ENCODE measurements around the gene SLC10A3.

SLC10A3 gene

GRCh38 chrX:154519389-154519788 is 29.0 kb upstream of the SLC10A3 start:
- H3K9ac ChIP-seq (ENCODE audit: low read length) = no peak overlapping the region
- H3K36me3 ChIP-seq (ENCODE audit: insufficient read depth, low read length) = no peaks in the 10 kb centered on the region

GRCh38 chrX:154517101-154517781 is 26.8 kb upstream of the SLC10A3 start:
- Histone ChIP-seq H3K9ac (ENCODE audit: low read length) (peak overlapping the region; percentile 11), H3K27ac (ENCODE audit: low read depth, low read length) (peak overlapping the region; percentile 82), H3K9me3 (ENCODE audit: low read length) (no peaks in the 10 kb centered on the region), H3K27me3 (ENCODE audit: control insufficient read depth in 1 of 2, insufficient read depth in 2 of 2, low read length in 2 of 2) (no peaks in the 10 kb centered on the region), H3K4me1 (ENCODE audit: insufficient read depth, low read length) (peaks cover 7% of the 10 kb centered on the region), H3K4me3 (ENCODE audit: low read depth in 1 of 2, low read length in 2 of 2) (peak overlapping the region in 1 of 2 donors; percentile 53), H3K36me3 (ENCODE audit: insufficient read depth, low read length) (no peaks in the 10 kb centered on the region)

More at GRCh38 chrX:154519389-154519788, 29.0 kb upstream of the SLC10A3 start:
- Histone ChIP-seq H3K27ac (ENCODE audit: low read depth, low read length) (no peak overlapping the region), H3K4me1 (ENCODE audit: insufficient read depth, low read length) (peaks cover 7% of the 10 kb centered on the region), H3K4me3 (ENCODE audit: low read depth in 1 of 2, low read length in 2 of 2) (no peak overlapping the region), H3K9me3 (ENCODE audit: low read length) (no peaks in the 10 kb centered on the region), H3K27me3 (ENCODE audit: control insufficient read depth in 1 of 2, insufficient read depth in 2 of 2, low read length in 2 of 2) (no peaks in the 10 kb centered on the region)

GRCh38 chrX:154516656-154517100 is 26.2 kb upstream of the SLC10A3 start:
- peak overlapping the region; percentile 82 for H3K27ac ChIP-seq (ENCODE audit: low read depth, low read length)
- H3K4me3 ChIP-seq (ENCODE audit: low read depth in 1 of 2, low read length in 2 of 2) = peak overlapping the region; percentile 32 to 53
- H3K9me3 ChIP-seq (ENCODE audit: low read length) = no peaks in the 10 kb centered on the region
- peaks cover 7% of the 10 kb centered on the region for H3K4me1 ChIP-seq (ENCODE audit: insufficient read depth, low read length)
- H3K36me3 ChIP-seq (ENCODE audit: insufficient read depth, low read length) = no peaks in the 10 kb centered on the region
- no peaks in the 10 kb centered on the region for H3K27me3 ChIP-seq (ENCODE audit: control insufficient read depth in 1 of 2, insufficient read depth in 2 of 2, low read length in 2 of 2)
- peak overlapping the region; percentile 11 for H3K9ac ChIP-seq (ENCODE audit: low read length)

- Histone ChIP-seq H3K4me3 (ENCODE audit: low read depth in 1 of 2, low read length in 2 of 2) (peak within 1 kb of the TSS; percentile 32 to 63), H3K27me3 (ENCODE audit: control insufficient read depth in 1 of 2, insufficient read depth in 2 of 2, low read length in 2 of 2) (no peaks in the 10 kb centered on the region), H3K36me3 (ENCODE audit: insufficient read depth, low read length) (no peaks in the 10 kb centered on the region)
Measured at GRCh38 chrX:154515966-154516655, 25.7 kb upstream of the SLC10A3 start, which contains the start of gene FAM3A. Gene FAM3A (minus strand): TSS chrX:154516232. CDS start chrX:154515772, 460 bp downstream.

GRCh38 chrX:154515090-154515965 is 24.9 kb upstream of the SLC10A3 start:
- no peaks in the 10 kb centered on the region for H3K36me3 ChIP-seq (ENCODE audit: insufficient read depth, low read length)
- peak overlapping the region; percentile 86 for H3K27ac ChIP-seq (ENCODE audit: low read depth, low read length)
- peaks cover 7% of the 10 kb centered on the region for H3K4me1 ChIP-seq (ENCODE audit: insufficient read depth, low read length)
- peak overlapping the region; percentile 50 for H3K9ac ChIP-seq (ENCODE audit: low read length)
- H3K9me3 ChIP-seq (ENCODE audit: low read length) = no peaks in the 10 kb centered on the region
- H3K4me3 ChIP-seq (ENCODE audit: low read depth in 1 of 2, low read length in 2 of 2) = peak overlapping the region; percentile 22 to 63
- no peaks in the 10 kb centered on the region for H3K27me3 ChIP-seq (ENCODE audit: control insufficient read depth in 1 of 2, insufficient read depth in 2 of 2, low read length in 2 of 2)

More at GRCh38 chrX:154515966-154516655, 25.7 kb upstream of the SLC10A3 start, which contains the start of gene FAM3A:
- Histone ChIP-seq H3K4me1 (ENCODE audit: insufficient read depth, low read length) (peaks cover 7% of the 10 kb centered on the region), H3K9ac (ENCODE audit: low read length) (peak within 1 kb of the TSS; percentile 50), H3K9me3 (ENCODE audit: low read length) (no peaks in the 10 kb centered on the region), H3K27ac (ENCODE audit: low read depth, low read length) (peak within 1 kb of the TSS; percentile 86)

GRCh38 chrX:154513716-154514115 is 23.3 kb upstream of the SLC10A3 start:
- H3K36me3 ChIP-seq (ENCODE audit: insufficient read depth, low read length) = no peaks in the 10 kb centered on the region
- no peak overlapping the region for H3K4me3 ChIP-seq (ENCODE audit: low read depth in 1 of 2, low read length in 2 of 2)
- H3K27ac ChIP-seq (ENCODE audit: low read depth, low read length) = no peak overlapping the region
- H3K4me1 ChIP-seq (ENCODE audit: insufficient read depth, low read length) = peaks cover 7% of the 10 kb centered on the region
- H3K9ac ChIP-seq (ENCODE audit: low read length) = no peak overlapping the region
- no peaks in the 10 kb centered on the region for H3K9me3 ChIP-seq (ENCODE audit: low read length)
- H3K27me3 ChIP-seq (ENCODE audit: control insufficient read depth in 1 of 2, insufficient read depth in 2 of 2, low read length in 2 of 2) = no peaks in the 10 kb centered on the region

GRCh38 chrX:154512879-154513553 is 22.6 kb upstream of the SLC10A3 start:
- Histone ChIP-seq H3K9me3 (ENCODE audit: low read length) (no peaks in the 10 kb centered on the region), H3K27me3 (ENCODE audit: control insufficient read depth in 1 of 2, insufficient read depth in 2 of 2, low read length in 2 of 2) (no peaks in the 10 kb centered on the region), H3K9ac (ENCODE audit: low read length) (no peak overlapping the region), H3K27ac (ENCODE audit: low read depth, low read length) (no peak overlapping the region), H3K36me3 (ENCODE audit: insufficient read depth, low read length) (no peaks in the 10 kb centered on the region), H3K4me3 (ENCODE audit: low read depth in 1 of 2, low read length in 2 of 2) (no peak overlapping the region), H3K4me1 (ENCODE audit: insufficient read depth, low read length) (peaks cover 7% of the 10 kb centered on the region)

GRCh38 chrX:154511761-154512160 is 21.3 kb upstream of the SLC10A3 start:
- Histone ChIP-seq H3K27ac (ENCODE audit: low read depth, low read length) (no peak overlapping the region), H3K36me3 (ENCODE audit: insufficient read depth, low read length) (no peaks in the 10 kb centered on the region), H3K27me3 (ENCODE audit: control insufficient read depth in 1 of 2, insufficient read depth in 2 of 2, low read length in 2 of 2) (peaks cover 0 to 10% of the 10 kb centered on the region in 2 donors)

GRCh38 chrX:154509455-154509854 is 19.0 kb upstream of the SLC10A3 start:
- Histone ChIP-seq H3K27me3 (ENCODE audit: control insufficient read depth in 1 of 2, insufficient read depth in 2 of 2, low read length in 2 of 2) (peaks cover 0 to 15% of the 10 kb centered on the region in 2 donors), H3K27ac (ENCODE audit: low read depth, low read length) (no peak overlapping the region), H3K9ac (ENCODE audit: low read length) (no peak overlapping the region), H3K4me3 (ENCODE audit: low read depth in 1 of 2, low read length in 2 of 2) (no peak overlapping the region), H3K36me3 (ENCODE audit: insufficient read depth, low read length) (no peaks in the 10 kb centered on the region), H3K9me3 (ENCODE audit: low read length) (no peaks in the 10 kb centered on the region), H3K4me1 (ENCODE audit: insufficient read depth, low read length) (no peaks in the 10 kb centered on the region)

More at GRCh38 chrX:154511761-154512160, 21.3 kb upstream of the SLC10A3 start:
- Histone ChIP-seq H3K9ac (ENCODE audit: low read length) (no peak overlapping the region), H3K4me1 (ENCODE audit: insufficient read depth, low read length) (peaks cover 7% of the 10 kb centered on the region), H3K4me3 (ENCODE audit: low read depth in 1 of 2, low read length in 2 of 2) (no peak overlapping the region), H3K9me3 (ENCODE audit: low read length) (no peaks in the 10 kb centered on the region)

- H3K27me3 ChIP-seq (ENCODE audit: control insufficient read depth in 1 of 2, insufficient read depth in 2 of 2, low read length in 2 of 2) = peaks cover 0 to 15% of the 10 kb centered on the region in 2 donors
- H3K4me3 ChIP-seq (ENCODE audit: low read depth in 1 of 2, low read length in 2 of 2) = no peak overlapping the region
- no peak overlapping the region for H3K9ac ChIP-seq (ENCODE audit: low read length)
- no peak overlapping the region for H3K27ac ChIP-seq (ENCODE audit: low read depth, low read length)
- no peaks in the 10 kb centered on the region for H3K9me3 ChIP-seq (ENCODE audit: low read length)
- no peaks in the 10 kb centered on the region for H3K36me3 ChIP-seq (ENCODE audit: insufficient read depth, low read length)
- H3K4me1 ChIP-seq (ENCODE audit: insufficient read depth, low read length) = no peaks in the 10 kb centered on the region
Measured at GRCh38 chrX:154508384-154508745, 17.9 kb upstream of the SLC10A3 start.

Measured in muscle layer of colon (tissue), 2 donors.